ENCODE measurements around the gene PCDH9. TPM values are rescaled to one million over a fixed set of nuclear protein-coding genes. Genes with fewer than 3 reads are reported as not detected.

PCDH9 gene
- total RNA-seq, 1 donor from 2014 or later, result 1.9 TPM

DNA sequence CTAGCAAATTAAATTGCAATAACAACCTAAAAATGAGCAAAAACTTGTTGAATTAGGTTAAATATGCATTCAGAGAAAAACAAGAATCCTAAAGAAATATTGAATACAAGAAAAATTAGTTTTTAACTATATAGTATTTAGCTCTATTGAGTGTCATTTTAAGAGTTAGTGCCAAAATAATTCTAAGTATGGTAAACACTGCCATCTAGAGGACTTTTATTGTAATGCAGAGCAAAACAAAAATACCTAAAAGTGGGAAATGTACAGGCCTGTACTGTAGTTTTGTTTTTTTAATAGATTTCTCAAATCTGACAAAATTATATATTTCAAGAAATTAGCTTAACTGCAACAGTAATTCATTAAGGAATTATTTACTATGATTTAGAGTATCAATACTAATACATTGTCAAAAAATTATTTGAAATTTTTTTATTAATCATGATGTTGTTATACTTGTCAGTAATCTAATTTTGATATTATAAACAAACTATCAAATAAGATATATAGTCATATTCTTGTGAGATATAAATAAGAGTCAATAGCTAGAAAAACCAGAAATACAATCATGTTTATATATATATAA lies 8.2 kb upstream of the PCDH9 start:
- no peaks in the 10 kb centered on the region for H3K36me3 Mint-ChIP-seq (ENCODE audit: low read depth, unreplicated experiment)
- no peak for DNase-seq (ENCODE audit: low spot score)
- H3K9me3 Mint-ChIP-seq (ENCODE audit: unreplicated experiment), result no peaks in the 10 kb centered on the region
- no peak overlapping the region for H3K27ac Mint-ChIP-seq (ENCODE audit: unreplicated experiment)
- TF ChIP-seq, protein P1, sequence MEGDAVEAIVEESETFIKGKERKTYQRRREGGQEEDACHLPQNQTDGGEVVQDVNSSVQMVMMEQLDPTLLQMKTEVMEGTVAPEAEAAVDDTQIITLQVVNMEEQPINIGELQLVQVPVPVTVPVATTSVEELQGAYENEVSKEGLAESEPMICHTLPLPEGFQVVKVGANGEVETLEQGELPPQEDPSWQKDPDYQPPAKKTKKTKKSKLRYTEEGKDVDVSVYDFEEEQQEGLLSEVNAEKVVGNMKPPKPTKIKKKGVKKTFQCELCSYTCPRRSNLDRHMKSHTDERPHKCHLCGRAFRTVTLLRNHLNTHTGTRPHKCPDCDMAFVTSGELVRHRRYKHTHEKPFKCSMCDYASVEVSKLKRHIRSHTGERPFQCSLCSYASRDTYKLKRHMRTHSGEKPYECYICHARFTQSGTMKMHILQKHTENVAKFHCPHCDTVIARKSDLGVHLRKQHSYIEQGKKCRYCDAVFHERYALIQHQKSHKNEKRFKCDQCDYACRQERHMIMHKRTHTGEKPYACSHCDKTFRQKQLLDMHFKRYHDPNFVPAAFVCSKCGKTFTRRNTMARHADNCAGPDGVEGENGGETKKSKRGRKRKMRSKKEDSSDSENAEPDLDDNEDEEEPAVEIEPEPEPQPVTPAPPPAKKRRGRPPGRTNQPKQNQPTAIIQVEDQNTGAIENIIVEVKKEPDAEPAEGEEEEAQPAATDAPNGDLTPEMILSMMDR (IDR thresholded peaks at IDR 0.05; ENCODE audit: unreplicated experiment), result peak; percentile 90
- no peaks in the 10 kb centered on the region for H3K27me3 Mint-ChIP-seq (ENCODE audit: unreplicated experiment)
- H3K4me3 Mint-ChIP-seq (ENCODE audit: unreplicated experiment), result no peak overlapping the region
- no peaks in the 10 kb centered on the region for H3K4me1 Mint-ChIP-seq (ENCODE audit: unreplicated experiment)

DNA sequence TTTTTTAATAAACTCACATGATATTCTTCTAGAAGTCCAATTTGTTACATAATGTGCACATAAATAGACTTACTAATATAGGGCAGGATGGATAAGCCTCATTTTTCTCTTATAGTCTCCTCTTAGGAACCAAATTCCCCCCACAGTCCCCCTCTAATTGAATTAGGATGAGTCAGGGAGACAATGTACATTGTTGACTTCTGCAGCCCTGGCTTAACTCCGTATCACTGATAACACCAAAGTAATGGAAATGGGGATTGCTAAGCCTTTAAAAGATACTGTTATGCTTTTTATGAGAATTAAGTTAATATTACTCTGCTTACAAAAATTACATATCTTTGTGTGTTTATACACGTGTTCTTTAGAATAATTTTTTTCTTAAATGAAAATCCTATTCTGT lies 5.1 kb upstream of the PCDH9 start:
- H3K4me3 Mint-ChIP-seq (ENCODE audit: unreplicated experiment), result no peak overlapping the region
- H3K27ac Mint-ChIP-seq (ENCODE audit: unreplicated experiment), result no peak overlapping the region
- TF ChIP-seq, protein P1 (IDR thresholded peaks at IDR 0.05; ENCODE audit: unreplicated experiment), result no peak
- no peaks in the 10 kb centered on the region for H3K9me3 Mint-ChIP-seq (ENCODE audit: unreplicated experiment)
- H3K27me3 Mint-ChIP-seq (ENCODE audit: unreplicated experiment), result no peaks in the 10 kb centered on the region
- no peak for DNase-seq (ENCODE audit: low spot score)
- peaks cover 4% of the 10 kb centered on the region for H3K4me1 Mint-ChIP-seq (ENCODE audit: unreplicated experiment)
- no peaks in the 10 kb centered on the region for H3K36me3 Mint-ChIP-seq (ENCODE audit: low read depth, unreplicated experiment)

- no peaks in the 10 kb centered on the region for H3K27me3 Mint-ChIP-seq (ENCODE audit: unreplicated experiment)
- H3K4me1 Mint-ChIP-seq (ENCODE audit: unreplicated experiment), result peaks cover 4% of the 10 kb centered on the region
- TF ChIP-seq, protein P1 (IDR thresholded peaks at IDR 0.05; ENCODE audit: unreplicated experiment), result no peak
- no peaks in the 10 kb centered on the region for H3K36me3 Mint-ChIP-seq (ENCODE audit: low read depth, unreplicated experiment)
- no peak overlapping the region for H3K27ac Mint-ChIP-seq (ENCODE audit: unreplicated experiment)
- no peaks in the 10 kb centered on the region for H3K9me3 Mint-ChIP-seq (ENCODE audit: unreplicated experiment)
- no peak for DNase-seq (ENCODE audit: low spot score)
- no peak overlapping the region for H3K4me3 Mint-ChIP-seq (ENCODE audit: unreplicated experiment)
These were observed 2.2 kb upstream of the PCDH9 start for GRCh38 chr13:67232384-67232783.

GRCh38 chr13:67231289-67232000 lies 1.3 kb upstream of the PCDH9 start:
- Mint-ChIP-seq H3K9me3 (ENCODE audit: unreplicated experiment) (no peaks in the 10 kb centered on the region), H3K27me3 (ENCODE audit: unreplicated experiment) (no peaks in the 10 kb centered on the region), H3K36me3 (ENCODE audit: low read depth, unreplicated experiment) (no peaks in the 10 kb centered on the region), H3K4me1 (ENCODE audit: unreplicated experiment) (peaks cover 4% of the 10 kb centered on the region), H3K4me3 (ENCODE audit: unreplicated experiment) (peak overlapping the region; percentile 90), H3K27ac (ENCODE audit: unreplicated experiment) (peak overlapping the region; percentile 76)
- TF ChIP-seq, protein P1 (IDR thresholded peaks at IDR 0.05; ENCODE audit: unreplicated experiment), result no peak
- DNase-seq (ENCODE audit: low spot score), result no peak

Measured in endothelial cell (in vitro differentiated cells).